Hematopoietic multipotent progenitor cell (in vitro differentiated cells): ENCODE results near the gene GGA1. TPM values are rescaled to one million over a fixed set of nuclear protein-coding genes. Genes with fewer than 3 reads are reported as not detected.
"Not testable (repeated sequence)": the region's sequence is repeated elsewhere in the genome, so short reads cannot be mapped to it uniquely, and the experiment has no call there.

Experiments used
- DNase-seq, 3 donors: peaks; one replicate each; pipeline ENCODE4 v3.0.0-alpha.2; 2011 to 2015; ENCODE audit warnings: low read depth in 2 of 3, low spot score in 2 of 3
- total RNA-seq: library from RNA; depleted of rRNA; stranded (reverse); fragments of >200 nt; gene quantifications from one replicate; pipeline ENCODE4 v1.2.3, GENCODE V29; 2012

Gene GGA1
- total RNA-seq, 1 donor = 57.6 TPM

- no peak for DNase-seq
Measured at GRCh38 chr22:37640591-37641560, 32.2 kb downstream of the GGA1 start.

DNA sequence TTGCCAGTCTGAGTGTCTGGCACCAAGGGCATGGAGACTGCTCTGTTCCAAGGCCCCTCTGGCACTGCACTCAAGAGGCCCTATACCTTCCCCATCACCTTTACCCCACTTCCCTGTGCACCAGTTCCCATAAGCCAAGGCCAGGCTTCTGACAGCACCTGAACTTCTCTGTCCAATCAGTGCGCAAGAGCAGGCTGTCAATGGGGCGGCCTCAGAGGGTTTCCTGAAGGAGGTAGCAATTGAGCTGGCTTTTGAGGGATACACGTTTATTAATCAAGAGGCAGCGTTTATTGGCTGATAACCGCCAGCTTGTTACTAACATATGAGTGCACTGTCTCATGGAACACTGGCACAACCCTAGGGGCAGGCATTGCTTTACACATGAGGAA is 32.9 kb downstream of the GGA1 start:
- no peak for DNase-seq

- DNase-seq = peak; percentile 58 to 83 (median 73)
Measured at GRCh38 chr22:37643225-37643847, 34.7 kb downstream of the GGA1 start.

- DNase-seq = no peak
Measured at GRCh38 chr22:37647317-37647716, 38.7 kb downstream of the GGA1 start.

DNA sequence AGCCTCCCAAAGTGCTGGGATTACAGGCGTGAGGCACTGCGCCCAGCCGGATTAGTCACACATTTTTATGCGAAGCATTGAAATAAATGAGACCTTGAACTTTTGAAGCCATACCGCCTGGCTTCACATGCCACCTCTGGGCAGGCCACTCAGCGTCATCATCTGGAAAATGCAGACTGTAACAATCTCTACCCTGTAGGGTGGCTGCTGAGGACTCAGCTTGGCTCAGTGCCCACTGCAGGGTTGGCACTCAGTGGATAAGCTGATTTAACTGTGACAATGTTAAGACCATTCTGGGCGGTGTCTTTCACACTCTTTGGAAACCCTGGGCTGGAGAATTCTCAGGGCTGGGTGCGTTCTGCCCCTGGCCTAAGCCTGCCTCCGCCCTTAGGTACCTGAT is 39.3 kb downstream of the GGA1 start:
- DNase-seq = no peak

- no peak for DNase-seq
Measured at GRCh38 chr22:37650463-37651136, 42.0 kb downstream of the GGA1 start.

GRCh38 chr22:37654563-37655251 is 46.1 kb downstream of the GGA1 start:
- no peak for DNase-seq

GRCh38 chr22:37655252-37655563 is 46.6 kb downstream of the GGA1 start:
- DNase-seq = no peak

- not testable (repeated sequence) for DNase-seq
Measured at GRCh38 chr22:37656583-37656982, 47.9 kb downstream of the GGA1 start.

GRCh38 chr22:37657590-37658132 is 49.0 kb downstream of the GGA1 start:
- no peak for DNase-seq

DNA sequence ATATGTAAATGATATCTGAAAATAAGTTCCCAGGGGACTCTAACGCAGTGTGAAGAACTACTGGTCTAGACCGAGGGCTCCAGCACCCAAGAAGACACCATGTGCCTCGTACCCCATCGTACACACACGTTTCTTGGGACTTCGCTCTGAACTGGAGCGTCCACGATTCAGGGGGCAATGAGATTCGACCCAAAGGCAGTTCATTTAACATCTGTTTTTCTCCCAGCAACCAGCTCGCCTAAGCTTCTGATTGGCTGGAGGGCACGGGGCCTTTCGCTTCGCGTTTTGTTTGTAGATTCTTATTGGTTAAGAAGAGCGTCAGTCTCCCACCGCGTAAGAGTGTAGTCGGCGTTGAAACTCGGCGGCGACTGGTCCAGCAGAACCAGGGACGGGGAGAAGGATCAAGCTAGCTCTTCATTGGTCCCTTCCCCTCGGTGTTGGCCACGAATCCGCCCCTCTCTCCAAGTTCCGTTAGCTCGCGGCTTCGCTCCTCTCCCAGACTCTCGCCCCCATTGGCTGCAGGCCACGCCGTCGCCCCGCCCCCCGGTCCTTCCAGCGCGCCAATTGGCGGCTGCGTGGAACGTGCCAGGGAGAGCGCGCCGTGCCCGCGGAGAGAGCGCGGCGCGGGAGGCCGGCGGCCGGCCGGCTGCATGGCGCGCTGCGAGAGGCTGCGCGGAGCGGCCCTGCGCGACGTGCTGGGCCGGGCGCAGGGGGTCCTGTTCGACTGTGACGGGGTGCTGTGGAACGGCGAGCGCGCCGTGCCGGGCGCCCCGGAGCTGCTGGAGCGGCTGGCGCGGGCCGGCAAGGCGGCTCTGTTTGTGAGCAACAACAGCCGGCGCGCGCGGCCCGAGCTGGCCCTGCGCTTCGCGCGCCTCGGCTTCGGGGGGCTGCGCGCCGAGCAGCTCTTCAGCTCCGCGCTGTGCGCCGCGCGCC is 49.8 kb downstream of the GGA1 start, which contains the start of gene PDXP:
Gene PDXP, plus strand, starts transcription at position 591 of the 933 bp plus-strand sequence. Its CDS starts 60 bp downstream, at position 651.
- peak; percentile 91 to 100 (median 100) for DNase-seq

DNA sequence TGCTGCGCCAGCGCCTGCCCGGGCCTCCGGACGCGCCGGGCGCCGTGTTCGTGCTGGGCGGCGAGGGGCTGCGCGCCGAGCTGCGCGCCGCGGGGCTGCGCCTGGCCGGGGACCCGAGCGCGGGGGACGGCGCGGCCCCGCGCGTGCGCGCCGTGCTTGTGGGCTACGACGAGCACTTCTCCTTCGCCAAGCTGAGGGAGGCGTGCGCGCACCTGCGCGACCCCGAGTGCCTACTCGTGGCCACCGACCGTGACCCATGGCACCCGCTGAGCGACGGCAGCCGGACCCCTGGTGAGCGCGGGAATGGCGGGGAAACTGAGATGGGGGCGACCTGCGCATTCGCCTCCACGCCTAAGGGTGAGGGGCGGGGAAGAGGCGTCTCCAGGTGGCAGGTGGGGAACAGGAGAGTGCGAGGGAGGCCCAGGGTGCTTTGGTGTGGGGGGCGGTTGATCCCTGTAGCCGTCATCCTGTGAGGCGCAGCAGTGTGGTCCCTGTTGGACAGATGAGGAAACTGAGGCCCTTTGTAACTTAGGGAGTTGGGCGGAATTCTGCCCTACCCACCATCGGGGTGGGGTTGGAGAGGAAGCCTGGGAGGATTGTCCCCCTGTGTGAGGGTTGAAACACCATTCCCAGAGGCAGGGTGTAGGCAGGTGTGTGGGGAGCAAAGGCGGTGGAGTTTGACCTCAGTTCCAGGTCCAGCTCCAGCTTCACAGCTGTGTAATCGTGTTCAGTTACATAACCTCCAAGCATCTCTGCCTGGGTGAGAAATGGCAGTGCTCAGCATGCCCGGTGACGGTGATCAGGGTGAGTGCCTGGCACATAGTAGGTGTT is 50.6 kb downstream of the GGA1 start:
- no peak for DNase-seq

- DNase-seq = no peak
Measured at GRCh38 chr22:37659897-37660708, 51.5 kb downstream of the GGA1 start.

- no peak for DNase-seq
Measured at GRCh38 chr22:37660709-37661045, 52.0 kb downstream of the GGA1 start.

GRCh38 chr22:37661160-37661924 is 52.7 kb downstream of the GGA1 start:
- DNase-seq = peak in 2 of 3 donors; percentile 64 to 81

GRCh38 chr22:37662039-37662438 is 53.4 kb downstream of the GGA1 start:
- no peak for DNase-seq

GRCh38 chr22:37663521-37664140 is 55.0 kb downstream of the GGA1 start:
- DNase-seq = no peak
